GM21367 (cell line): ENCODE results near the gene SLC17A9.

ENCODE experiments used
- ATAC-seq: cut with Tn5 transposase; IDR thresholded peaks from one replicate; pipeline ENCODE4 v1.9.1; 2021; ENCODE audit not compliant: unreplicated experiment

SLC17A9 gene

GRCh38 chr20:62980380-62980960 lies 28.0 kb downstream of the SLC17A9 start:
- ATAC-seq: no peak

DNA sequence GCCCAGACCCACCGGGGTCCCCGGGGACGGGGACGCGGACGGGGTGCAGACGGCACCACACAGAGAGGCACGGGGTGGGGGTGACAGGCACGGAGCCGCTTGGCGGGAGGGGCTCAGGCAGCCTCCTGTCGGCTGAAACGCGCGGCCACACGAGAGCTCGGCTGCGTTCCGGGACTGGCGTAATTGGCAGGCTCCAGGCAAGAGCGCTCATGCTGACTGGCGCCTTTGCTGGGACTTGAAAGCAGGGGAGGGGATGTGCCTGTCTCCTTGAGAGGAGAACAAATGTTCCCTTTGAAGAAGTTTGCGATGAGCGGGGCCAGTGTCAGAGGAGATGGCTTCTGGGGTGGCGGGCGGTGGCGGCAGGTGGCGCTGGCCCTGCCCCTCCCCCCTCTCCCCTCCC lies 28.5 kb downstream of the SLC17A9 start:
- ATAC-seq: no peak

DNA sequence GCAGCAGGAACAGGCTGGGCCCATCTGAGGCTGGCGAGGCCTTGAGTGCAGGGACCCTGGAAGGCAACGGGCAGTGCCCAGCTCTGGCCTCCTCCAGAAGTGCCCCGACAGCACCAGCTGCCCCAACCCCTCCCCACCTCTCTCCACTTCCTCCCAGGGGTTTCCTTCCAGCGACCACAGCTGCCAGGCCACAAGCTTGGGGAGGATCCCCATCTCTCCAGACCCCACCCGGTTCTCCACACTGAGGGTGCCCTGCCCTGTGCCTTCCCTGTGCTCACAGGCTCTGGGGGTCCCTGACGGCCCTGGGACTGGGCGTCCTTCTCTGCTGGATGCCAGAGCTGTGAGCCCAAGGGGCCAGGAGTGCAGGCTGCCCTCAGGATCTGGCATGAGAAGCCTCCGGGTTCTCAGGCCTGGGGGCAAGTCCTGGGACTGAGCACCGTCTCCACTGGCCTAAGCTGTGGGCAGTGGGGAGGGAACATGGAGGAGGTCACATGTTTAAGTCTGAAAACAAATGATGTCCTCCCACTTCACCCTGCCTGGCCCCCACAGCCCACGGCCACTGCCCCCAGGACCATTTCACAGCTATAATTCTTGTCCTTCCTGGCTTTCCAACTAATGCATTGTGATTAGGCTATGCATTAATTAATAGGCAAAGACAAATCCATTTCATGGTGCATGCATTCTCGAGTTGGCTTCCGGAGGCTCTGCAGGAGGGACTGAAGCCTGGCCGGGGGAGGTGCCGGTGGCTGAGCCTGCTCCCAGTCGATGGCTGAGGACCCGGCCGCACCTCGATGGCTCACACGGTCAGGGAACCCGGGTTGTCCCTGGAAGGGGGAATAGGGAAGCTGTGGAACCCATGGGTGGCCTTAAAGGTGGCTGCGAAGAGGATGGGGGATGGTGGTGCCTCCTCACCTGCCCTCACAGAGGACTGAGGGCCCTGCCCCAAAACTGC lies 29.9 kb downstream of the SLC17A9 start:
- no peak for ATAC-seq

DNA sequence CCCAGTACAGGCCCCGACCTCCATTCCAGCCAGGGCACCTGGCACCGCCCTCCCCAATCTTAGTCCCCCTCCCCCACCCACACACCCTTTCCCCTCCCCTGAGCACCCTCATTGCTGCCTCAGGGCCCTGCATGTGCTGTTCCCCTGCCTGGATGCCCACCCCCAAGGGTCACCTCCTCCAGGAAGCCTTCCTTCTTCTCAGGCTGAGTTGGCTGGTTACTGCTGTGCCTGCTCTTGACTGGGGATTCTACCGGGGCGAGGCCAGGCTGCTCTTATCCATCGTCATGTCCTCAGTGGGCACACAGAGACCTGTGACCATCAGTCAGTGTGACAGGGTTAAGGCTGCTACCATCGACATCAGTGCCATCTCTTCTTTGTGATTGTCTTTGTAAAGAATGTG lies 30.7 kb downstream of the SLC17A9 start:
- ATAC-seq: no peak

DNA sequence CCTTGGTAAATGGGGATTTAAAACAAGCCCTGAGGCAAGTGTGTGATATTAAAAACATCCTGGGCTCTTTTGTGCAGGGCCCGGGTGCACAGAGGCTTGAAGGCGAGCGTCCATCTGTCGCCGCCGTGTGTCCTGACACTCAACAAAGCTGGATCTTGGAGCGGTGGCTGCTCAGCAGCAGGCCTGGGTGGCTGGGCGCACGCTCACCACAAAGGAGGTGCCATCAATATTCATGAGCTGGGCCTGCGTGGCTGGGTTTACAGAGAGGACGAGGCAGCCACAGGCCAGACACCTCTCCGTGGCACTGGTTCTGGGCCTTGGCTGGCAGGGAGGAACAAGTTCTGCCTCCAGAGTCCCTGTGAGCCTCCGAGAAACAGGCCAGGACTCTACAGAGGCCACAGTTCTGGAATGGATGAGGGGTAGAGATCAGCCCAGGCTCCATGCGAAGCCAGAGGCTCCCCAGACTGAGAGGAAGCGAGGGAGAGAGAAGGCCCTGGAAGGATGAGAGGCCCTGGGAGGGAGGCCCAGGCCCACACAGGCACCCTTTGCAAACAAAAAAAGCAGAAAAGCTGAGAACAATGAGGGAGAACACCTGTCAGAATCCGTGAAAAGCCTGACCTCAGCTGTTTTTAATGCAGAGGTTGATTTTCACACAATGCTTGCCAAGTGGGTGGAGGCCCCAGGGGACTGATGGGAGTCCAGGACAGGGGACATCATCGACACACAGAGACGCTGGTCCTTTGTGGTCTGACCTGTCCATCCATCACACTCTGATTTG lies 32.3 kb downstream of the SLC17A9 start:
- no peak for ATAC-seq

GRCh38 chr20:62985444-62985778 lies 32.9 kb downstream of the SLC17A9 start:
- ATAC-seq: no peak

DNA sequence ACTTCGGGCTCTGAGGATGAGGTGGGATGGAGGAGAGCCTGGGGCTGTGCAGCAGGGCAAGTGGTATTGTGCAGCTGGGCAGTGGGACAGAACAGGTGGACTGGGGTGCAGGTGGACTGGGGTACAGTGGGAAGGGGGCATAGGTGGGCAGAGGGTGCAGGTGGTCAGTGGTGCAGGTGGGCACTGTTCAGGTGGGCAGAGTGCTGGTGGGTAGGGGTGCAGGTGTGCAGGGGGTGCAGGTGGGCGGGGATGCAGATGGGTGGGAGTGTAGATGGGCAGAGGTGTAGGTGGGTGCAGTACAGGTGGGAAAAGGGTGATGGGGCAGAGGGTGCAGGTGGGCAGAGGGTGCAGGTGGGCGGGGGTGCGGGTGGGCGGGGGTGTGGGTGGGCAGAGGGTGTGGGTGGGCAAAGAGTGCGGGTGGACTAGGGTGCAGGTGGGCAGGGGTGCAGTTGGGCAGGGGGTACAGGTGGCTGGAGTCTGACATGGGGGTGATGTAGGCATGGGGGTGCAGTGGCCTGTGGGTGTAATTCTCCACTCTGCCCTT lies 33.8 kb downstream of the SLC17A9 start:
- ATAC-seq: no peak

- no peak for ATAC-seq
Observed at GRCh38 chr20:62987114-62987513, 34.6 kb downstream of the SLC17A9 start.

- ATAC-seq: no peak
Observed at GRCh38 chr20:62989201-62989601, 36.7 kb downstream of the SLC17A9 start.

DNA sequence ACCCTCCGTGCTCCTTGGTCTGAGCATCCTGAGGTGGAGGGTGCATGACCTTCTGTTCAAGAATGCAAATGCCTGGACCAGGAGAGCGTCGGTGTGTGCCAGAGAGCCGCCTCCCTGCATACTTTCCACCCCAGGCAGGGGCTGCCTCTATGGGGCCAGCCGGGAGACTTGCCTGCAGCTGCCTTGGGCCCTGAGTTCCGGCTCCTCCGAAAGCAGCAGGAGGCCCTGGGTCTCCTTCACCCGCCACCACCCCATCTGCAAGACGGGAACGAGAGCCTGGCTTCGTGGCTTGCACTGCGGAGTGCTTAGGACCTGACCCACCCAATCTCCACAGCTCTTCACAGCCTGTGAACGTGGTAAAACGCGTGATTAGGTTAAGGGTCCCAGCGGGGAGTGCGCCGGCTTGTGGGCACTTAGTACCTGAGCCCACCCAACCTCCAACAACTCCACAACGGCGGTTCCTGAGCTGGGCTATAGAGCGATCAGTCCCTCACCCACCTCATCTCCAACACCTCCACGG lies 37.9 kb downstream of the SLC17A9 start:
- no peak for ATAC-seq

GRCh38 chr20:62991196-62991807 lies 38.8 kb downstream of the SLC17A9 start:
- no peak for ATAC-seq

DNA sequence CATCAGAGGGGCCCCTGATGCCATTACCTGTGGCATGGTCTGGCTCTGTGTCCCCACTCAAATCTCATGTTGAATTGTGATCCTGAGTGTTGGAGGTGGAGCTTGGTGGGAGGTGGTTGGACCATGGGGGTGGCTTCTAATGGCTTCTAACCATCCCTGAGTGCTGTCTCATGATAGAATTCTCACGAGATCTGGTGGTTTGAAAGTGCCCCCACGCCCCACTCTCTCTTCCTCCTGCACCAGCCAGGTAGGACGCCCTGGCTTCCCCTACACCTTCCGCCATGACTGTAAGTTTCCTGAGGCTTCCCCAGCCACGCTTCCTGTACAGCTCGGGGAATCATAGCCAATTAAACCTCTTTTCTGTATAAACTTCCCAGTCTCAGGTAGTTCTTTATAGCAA lies 39.4 kb downstream of the SLC17A9 start:
- no peak for ATAC-seq

GRCh38 chr20:62993856-62994494 lies 41.5 kb downstream of the SLC17A9 start:
- no peak for ATAC-seq

DNA sequence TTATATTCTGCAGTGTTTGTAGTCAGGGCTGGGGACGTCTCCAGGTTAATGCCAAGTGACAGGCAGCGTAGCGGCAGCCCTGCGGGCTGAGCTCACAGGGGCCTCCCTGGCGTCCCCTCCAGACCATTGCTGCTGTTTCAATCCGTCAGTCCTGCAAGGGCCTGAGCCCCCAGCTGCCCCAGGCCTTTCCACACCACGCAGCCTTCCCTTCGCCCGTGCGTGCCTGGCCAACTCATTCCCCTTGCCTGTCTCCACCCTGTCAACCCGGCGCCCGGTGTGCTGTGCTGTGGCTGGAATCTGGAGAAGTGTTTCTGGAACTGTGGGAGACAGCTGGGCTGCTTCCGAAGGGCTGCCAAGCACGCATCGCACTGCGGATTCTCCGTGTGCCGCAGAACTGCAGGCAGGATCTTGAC lies 42.4 kb downstream of the SLC17A9 start:
- ATAC-seq: no peak

DNA sequence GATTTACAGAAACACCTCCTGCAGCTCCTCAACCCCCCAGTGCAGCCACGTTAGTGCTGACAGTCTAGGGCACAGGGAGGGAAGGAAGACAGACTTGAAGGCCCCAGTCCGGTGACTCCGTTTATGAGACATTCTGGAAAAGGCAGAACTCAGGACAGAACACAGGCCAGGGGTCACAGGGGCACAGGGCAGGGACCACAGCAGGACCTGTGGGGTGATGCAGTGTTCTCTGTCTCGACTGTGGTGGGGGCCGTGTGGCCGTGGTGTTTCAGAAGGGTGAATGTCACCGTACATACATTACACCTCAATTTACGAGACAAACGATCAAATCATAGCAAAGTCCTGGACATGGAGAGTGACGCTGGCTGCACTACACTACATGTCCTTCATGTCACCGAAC lies 43.0 kb downstream of the SLC17A9 start:
- ATAC-seq: no peak

DNA sequence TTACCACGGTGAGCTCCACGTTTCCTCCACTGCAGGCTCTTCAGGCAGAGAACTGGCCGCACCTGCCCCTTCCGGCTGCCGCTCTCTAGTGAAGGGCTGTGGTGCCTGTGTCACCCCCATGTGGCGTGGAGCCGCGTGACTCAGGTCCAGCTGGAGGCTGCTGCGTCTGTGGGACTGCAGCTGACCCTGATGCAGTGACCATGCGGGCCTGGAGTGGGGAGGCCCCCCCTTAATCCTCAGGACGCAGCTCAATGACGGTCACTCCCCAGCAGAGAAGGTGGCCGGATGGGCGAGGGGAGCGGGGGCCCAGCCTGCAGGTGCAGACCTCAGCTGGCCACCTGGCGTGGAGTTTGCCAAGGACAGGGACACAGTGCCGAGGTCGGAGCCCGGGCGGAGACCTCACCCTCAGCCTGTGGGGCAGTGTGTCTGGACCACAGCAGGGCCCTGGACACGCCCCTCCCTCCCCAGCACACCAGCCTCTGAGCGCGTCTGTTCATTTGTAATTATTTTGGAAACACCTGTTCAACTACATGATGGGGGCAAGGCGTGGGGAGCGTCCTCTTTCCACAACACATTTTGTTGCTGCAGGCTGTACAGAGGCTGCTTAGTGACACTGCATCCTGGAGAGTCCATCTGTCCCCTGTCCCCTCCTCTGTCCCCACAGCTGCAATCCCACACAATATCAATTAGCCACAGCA lies 43.5 kb downstream of the SLC17A9 start:
- no peak for ATAC-seq

GRCh38 chr20:62996596-62996982 lies 44.1 kb downstream of the SLC17A9 start:
- no peak for ATAC-seq

DNA sequence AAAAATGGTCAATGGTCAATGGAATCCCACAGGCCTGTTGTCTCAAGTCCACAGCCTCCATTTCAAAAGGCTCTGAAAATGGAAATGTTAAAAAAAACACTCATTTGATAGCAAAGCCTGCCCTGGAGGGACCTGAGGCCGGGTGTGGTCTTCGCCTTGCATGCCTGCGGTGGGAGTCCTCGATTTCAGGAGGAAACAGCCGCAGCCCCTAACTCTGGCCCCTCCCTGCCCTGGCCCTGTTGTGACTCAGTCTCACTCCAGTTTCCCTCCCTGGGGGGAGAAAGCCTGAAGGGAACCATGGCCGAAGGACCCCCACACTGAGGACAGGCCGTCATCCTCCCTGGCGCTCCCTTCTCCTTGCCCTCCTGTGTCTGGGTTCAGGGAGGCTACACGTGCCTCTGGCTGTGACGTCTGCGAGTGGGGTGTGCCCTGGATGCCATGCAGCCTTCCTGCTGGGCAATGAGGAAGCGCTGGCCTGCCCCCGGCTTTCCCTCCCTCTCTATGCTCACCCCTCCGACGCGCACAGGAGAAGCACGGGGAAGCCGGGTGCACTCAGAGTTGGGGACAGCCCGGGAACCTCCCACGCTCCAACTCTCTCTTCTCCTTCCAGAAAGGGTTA lies 45.0 kb downstream of the SLC17A9 start:
- ATAC-seq: no peak

DNA sequence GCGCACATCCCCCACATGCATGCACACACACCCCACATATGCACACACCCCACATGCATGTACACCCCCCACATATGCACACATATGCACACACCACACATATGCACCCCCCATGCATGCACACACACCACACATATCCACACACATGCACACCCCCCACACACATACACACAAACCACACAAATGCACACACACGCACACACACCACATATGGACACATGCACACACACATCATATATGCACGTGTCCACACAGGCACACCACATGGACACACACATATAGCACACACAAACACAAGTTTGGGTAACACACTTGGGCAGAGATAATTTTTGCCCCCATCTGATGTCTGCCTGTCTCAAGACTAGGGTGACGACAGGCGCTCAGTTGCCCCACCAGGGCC lies 45.9 kb downstream of the SLC17A9 start:
- no peak for ATAC-seq
